NB4 (cell line): Measurements from ENCODE around the gene MYZAP.

Source experiments
- DNase-seq: peaks from one replicate; pipeline ENCODE4 v3.0.0; 2010; ENCODE audit warnings: low read depth
- H3K4me3 ChIP-seq: one replicate; pipeline ENCODE4 v1.5.1; 2011; ENCODE audit warnings: mild to moderate bottlenecking, low read depth, low read length, moderate library complexity
- MYC ChIP-seq: IDR thresholded peaks from 2 replicates; pipeline ENCODE4 v1.6.1; 2011; ENCODE audit warnings: low read depth, low read length
- POLR2A ChIP-seq: IDR thresholded peaks from 2 replicates; pipeline ENCODE4 v1.6.1; 2011; ENCODE audit warnings: mild to moderate bottlenecking; ENCODE audit not compliant: insufficient read length; ENCODE audit errors: extremely low read depth
- TF ChIP-seq, protein P1 (sequence below): IDR thresholded peaks from one replicate; pipeline ENCODE4 v1.5.1; 2012; ENCODE audit warnings: low read depth, low read length
- TF ChIP-seq, protein P2 (sequence below): IDR thresholded peaks from 2 replicates; pipeline ENCODE4 v1.6.1; 2011; ENCODE audit warnings: low read depth, low read length

Gene MYZAP

GRCh38 chr15:57552678-57553334 is 38.9 kb upstream of the MYZAP start:
- TF ChIP-seq POLR2A (no peak), MYC (no peak)
- TF ChIP-seq, protein P1, sequence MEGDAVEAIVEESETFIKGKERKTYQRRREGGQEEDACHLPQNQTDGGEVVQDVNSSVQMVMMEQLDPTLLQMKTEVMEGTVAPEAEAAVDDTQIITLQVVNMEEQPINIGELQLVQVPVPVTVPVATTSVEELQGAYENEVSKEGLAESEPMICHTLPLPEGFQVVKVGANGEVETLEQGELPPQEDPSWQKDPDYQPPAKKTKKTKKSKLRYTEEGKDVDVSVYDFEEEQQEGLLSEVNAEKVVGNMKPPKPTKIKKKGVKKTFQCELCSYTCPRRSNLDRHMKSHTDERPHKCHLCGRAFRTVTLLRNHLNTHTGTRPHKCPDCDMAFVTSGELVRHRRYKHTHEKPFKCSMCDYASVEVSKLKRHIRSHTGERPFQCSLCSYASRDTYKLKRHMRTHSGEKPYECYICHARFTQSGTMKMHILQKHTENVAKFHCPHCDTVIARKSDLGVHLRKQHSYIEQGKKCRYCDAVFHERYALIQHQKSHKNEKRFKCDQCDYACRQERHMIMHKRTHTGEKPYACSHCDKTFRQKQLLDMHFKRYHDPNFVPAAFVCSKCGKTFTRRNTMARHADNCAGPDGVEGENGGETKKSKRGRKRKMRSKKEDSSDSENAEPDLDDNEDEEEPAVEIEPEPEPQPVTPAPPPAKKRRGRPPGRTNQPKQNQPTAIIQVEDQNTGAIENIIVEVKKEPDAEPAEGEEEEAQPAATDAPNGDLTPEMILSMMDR, result no peak
- H3K4me3 ChIP-seq, result no peak overlapping the region
- DNase-seq, result no peak

GRCh38 chr15:57553526-57553925 is 38.2 kb upstream of the MYZAP start:
- no peak for DNase-seq
- no peak overlapping the region for H3K4me3 ChIP-seq
- TF ChIP-seq POLR2A, result no peak
- TF ChIP-seq, protein P2, sequence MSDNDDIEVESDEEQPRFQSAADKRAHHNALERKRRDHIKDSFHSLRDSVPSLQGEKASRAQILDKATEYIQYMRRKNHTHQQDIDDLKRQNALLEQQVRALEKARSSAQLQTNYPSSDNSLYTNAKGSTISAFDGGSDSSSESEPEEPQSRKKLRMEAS, result no peak
- TF ChIP-seq, protein P1, result no peak
- no peak for TF ChIP-seq MYC

GRCh38 chr15:57554063-57554811 is 37.5 kb upstream of the MYZAP start:
- no peak overlapping the region for H3K4me3 ChIP-seq
- no peak for DNase-seq
- no peak for TF ChIP-seq POLR2A

DNA sequence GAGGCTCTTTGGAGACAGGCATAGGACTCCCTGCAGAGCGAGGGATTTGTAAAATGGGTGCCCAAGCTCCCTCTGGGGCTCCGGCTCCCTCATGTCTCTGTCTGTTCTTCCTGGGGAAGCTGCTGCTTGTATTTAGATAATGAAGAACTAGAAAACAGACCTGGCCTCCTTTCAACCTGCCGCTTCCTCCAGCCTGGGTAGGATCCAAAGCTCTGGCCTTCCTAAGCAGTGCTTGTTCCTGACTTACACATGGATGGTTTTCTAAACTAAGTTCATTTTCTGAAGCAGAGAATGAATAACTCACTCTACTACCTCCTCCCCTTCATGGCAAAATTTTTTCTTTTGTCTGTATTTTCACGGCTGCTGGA is 36.9 kb upstream of the MYZAP start:
- DNase-seq, result no peak
- no peak overlapping the region for H3K4me3 ChIP-seq
- TF ChIP-seq MYC (no peak), POLR2A (no peak)
- TF ChIP-seq, protein P1, result no peak
- TF ChIP-seq, protein P2, result no peak

- TF ChIP-seq, protein P1, result no peak
- TF ChIP-seq MYC (no peak), POLR2A (no peak)
- TF ChIP-seq, protein P2, result no peak
- DNase-seq, result no peak
- H3K4me3 ChIP-seq, result no peak overlapping the region
These were observed 36.4 kb upstream of the MYZAP start for GRCh38 chr15:57555270-57555669.

GRCh38 chr15:57556040-57556439 is 35.7 kb upstream of the MYZAP start:
- DNase-seq, result no peak
- H3K4me3 ChIP-seq, result no peak overlapping the region
- TF ChIP-seq, protein P2, result no peak
- TF ChIP-seq POLR2A, result no peak
- TF ChIP-seq MYC, result no peak
- TF ChIP-seq, protein P1, result no peak
